ENCODE data around the gene FUZ. TPM values are rescaled to one million over a fixed set of nuclear protein-coding genes. Genes with fewer than 3 reads are reported as not detected.

The FUZ gene
- total RNA-seq, 1 experiment from 2014 or later = 1.1 TPM

DNA sequence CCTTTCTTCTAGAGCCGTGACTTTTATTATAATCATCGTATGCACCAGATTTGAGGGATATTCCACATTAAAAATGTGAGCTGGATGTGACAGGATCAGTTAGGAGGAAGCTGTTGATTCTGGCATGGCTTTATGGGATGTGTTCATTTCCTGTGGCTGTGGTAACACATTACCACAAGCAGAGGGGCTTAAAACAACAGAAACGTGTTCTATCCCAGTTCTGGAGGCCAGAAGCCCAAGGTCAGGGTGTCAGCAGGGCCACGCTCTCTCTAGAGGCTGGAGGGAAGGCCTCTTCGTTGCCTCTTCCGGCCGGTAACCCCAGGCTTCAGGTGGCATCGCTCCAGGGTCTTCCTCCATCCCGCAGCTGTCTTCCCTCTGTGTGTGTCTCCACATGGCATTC, 19.5 kb upstream of the FUZ start:
- intact Hi-C loops (cut with micrococcal nuclease) = no loop called here
- Histone ChIP-seq H3K4me3 (replicated peaks in 1 of 2; ENCODE audit: low read depth in 1 of 2, low read length in 2 of 2) (no peak overlapping the region), H3K9me3 (ENCODE audit: control insufficient read depth in 1 of 2, insufficient read depth in 1 of 2, low read depth in 1 of 2, low read length in 2 of 2) (no peaks in the 10 kb centered on the region), H3K9me2 (ENCODE audit: insufficient read depth) (no peaks in the 10 kb centered on the region), H3K27me3 (ENCODE audit: insufficient read depth, low read length) (no peaks in the 10 kb centered on the region), H3K4me1 (ENCODE audit: control insufficient read depth in 1 of 2, insufficient read depth in 2 of 2, low read length in 2 of 2) (no peaks in the 10 kb centered on the region), H3K9ac (ENCODE audit: low read length) (no peak overlapping the region), H3K36me3 (ENCODE audit: control insufficient read depth in 1 of 2, insufficient read depth in 2 of 2, low read length in 2 of 2) (peaks cover 23 to 34% of the 10 kb centered on the region in 2 experiments; a peak in 3 of 4 replicates), H3K27ac (ENCODE audit: low read depth, low read length) (no peak overlapping the region), H4K20me1 (ENCODE audit: insufficient read depth) (no peaks in the 10 kb centered on the region), H3K4me2 (ENCODE audit: low read length) (no peak overlapping the region), H2AFZ (ENCODE audit: low read depth, low read length, poor library complexity, severe bottlenecking) (no peak overlapping the region), H3K79me2 (ENCODE audit: insufficient read depth, low read length) (peaks cover 3% of the 10 kb centered on the region; the same call in 1 of the 2 replicates)
- ChIA-PET POLR2A (no interaction called here), RAD21 (ENCODE audit: low non-redundant PET in 1 of 2, low total read pairs in 2 of 2, uncharacterized antibody in 2 of 2, unreplicated experiment in 2 of 2) (no interaction called here), CTCF (no interaction called here)
- BruUV-seq (replicated peaks) = TSS peak; percentile 38
- ATAC-seq (no peak), DNase-seq (ENCODE audit: low read depth, low spot score) (no peak)
- TF ChIP-seq ZNF274 (IDR thresholded peaks at IDR 0.05; ENCODE audit: low read depth, low read length) (no peak), MAX (IDR thresholded peaks at IDR 0.05) (no peak), YY1 (IDR thresholded peaks at IDR 0.05; ENCODE audit: extremely low read depth, insufficient replicate concordance, low read depth, low read length) (no peak), SP1 (IDR thresholded peaks at IDR 0.05; ENCODE audit: low read depth) (no peak), JUND (IDR thresholded peaks at IDR 0.05) (no peak), CEBPB (IDR thresholded peaks at IDR 0.05; ENCODE audit: low read depth) (no peak), POLR2AphosphoS5 (IDR thresholded peaks at IDR 0.05; ENCODE audit: low read depth, low read length) (no peak), SRF (IDR thresholded peaks at IDR 0.05; ENCODE audit: low read depth) (no peak), TCF7L2 (IDR thresholded peaks at IDR 0.05; ENCODE audit: borderline replicate concordance, extremely low read depth, insufficient read depth, insufficient read length) (no peak), REST (IDR thresholded peaks at IDR 0.05; ENCODE audit: low read depth) (no peak), RAD21 (IDR thresholded peaks at IDR 0.05; ENCODE audit: low read depth) (no peak), ATF3 (IDR thresholded peaks at IDR 0.05) (no peak), SIN3A (IDR thresholded peaks at IDR 0.05; ENCODE audit: low read depth) (no peak), ZFX (IDR thresholded peaks at IDR 0.05) (no peak), EZH2 (IDR thresholded peaks at IDR 0.05) (no peak)

Measured in HCT116 (cell line).